PFSK-1 (cell line): Measurements from ENCODE around the gene FSCN2.

Experiments
- FOXP2 ChIP-seq: optimal IDR thresholded peaks from 2 replicates; pipeline ENCODE3; 2011; ENCODE audit warnings: borderline replicate concordance, control low read depth, inconsistent platforms; ENCODE audit not compliant: insufficient read depth; ENCODE audit errors: extremely low read length, extremely low read depth
- POLR2AphosphoS5 ChIP-seq: IDR thresholded peaks from 2 replicates; pipeline ENCODE4 v1.6.1; 2012; ENCODE audit warnings: low read depth, mild to moderate bottlenecking, control low read depth, low read length, moderate library complexity
- REST ChIP-seq, 2 experiments: IDR thresholded peaks; 2 replicates each; pipeline versions ENCODE4 v1.6.1 to v1.8.0; 2011 to 2012; ENCODE audit warnings: low read depth in 2 of 2, low read length in 2 of 2, control low read depth in 1 of 2, inconsistent platforms in 1 of 2, mild to moderate bottlenecking in 1 of 2, moderate library complexity in 1 of 2; ENCODE audit not compliant: insufficient read depth in 1 of 2
- SIN3A ChIP-seq: IDR thresholded peaks from 2 replicates; pipeline ENCODE4 v1.6.1; 2012; ENCODE audit warnings: mild to moderate bottlenecking, low read length, moderate library complexity, borderline replicate concordance; ENCODE audit not compliant: insufficient read depth
- TAF1 ChIP-seq: IDR thresholded peaks from 2 replicates; pipeline ENCODE4 v1.6.1; 2012; ENCODE audit warnings: low read length, control low read depth, borderline replicate concordance; ENCODE audit not compliant: insufficient read depth

FSCN2 gene

DNA sequence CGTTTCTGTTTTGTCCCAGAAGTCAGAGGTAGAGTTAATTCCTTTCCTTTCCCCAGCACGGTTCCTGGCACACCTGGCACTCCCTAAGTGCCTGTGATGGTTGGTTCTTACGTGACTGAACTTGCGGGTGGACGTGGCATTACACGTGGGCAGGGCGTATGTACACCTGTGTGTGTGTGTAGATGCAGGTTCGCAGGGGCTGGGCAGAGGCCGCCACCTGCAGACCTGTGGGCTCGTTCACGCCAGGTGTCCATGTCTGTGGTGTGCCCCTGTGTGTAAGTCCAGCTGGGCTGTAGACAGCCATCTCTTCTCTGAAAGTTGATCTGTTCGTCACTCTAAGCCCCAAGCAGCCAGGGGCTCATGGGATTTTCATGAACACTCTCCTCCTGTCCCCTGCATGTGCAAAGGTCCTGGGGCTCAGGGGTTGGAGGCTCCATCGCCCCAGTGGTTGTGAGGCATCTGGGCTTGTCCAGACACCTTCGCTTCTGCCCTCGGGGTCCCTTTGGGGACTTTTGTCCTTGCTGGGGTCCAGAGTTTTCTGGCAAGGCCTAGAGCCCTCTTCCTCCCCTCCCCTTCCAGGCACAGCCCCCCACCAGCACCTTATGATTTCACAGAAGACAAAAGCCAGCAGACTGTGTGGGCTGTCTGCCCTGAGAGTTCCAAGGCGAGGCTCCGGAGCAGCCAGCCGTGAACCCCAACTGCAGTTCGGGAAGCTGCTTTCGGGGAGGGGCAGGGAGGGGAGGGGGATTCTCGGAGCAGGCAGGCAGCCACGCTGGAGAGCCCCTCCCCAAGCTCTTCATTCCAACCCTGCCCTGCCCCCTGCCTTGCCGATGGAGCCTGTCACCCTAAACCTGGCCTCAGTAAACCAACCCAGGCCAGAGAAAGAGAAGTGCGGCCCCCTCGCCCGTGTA is 5.4 kb upstream of the FSCN2 start:
- no peak for TF ChIP-seq REST (IDR thresholded peaks at IDR 0.05; ENCODE audit: insufficient read depth in 1 of 2, low read depth in 2 of 2, low read length in 2 of 2)
- TF ChIP-seq POLR2AphosphoS5 = no peak
- TF ChIP-seq FOXP2 = no peak
- TF ChIP-seq TAF1 = no peak
- no peak for TF ChIP-seq SIN3A

GRCh38 chr17:81523402-81524038 is 4.7 kb upstream of the FSCN2 start:
- TF ChIP-seq TAF1 (no peak), FOXP2 (no peak), SIN3A (no peak), POLR2AphosphoS5 (no peak), REST (IDR thresholded peaks at IDR 0.05; ENCODE audit: insufficient read depth in 1 of 2, low read depth in 2 of 2, low read length in 2 of 2) (no peak)

DNA sequence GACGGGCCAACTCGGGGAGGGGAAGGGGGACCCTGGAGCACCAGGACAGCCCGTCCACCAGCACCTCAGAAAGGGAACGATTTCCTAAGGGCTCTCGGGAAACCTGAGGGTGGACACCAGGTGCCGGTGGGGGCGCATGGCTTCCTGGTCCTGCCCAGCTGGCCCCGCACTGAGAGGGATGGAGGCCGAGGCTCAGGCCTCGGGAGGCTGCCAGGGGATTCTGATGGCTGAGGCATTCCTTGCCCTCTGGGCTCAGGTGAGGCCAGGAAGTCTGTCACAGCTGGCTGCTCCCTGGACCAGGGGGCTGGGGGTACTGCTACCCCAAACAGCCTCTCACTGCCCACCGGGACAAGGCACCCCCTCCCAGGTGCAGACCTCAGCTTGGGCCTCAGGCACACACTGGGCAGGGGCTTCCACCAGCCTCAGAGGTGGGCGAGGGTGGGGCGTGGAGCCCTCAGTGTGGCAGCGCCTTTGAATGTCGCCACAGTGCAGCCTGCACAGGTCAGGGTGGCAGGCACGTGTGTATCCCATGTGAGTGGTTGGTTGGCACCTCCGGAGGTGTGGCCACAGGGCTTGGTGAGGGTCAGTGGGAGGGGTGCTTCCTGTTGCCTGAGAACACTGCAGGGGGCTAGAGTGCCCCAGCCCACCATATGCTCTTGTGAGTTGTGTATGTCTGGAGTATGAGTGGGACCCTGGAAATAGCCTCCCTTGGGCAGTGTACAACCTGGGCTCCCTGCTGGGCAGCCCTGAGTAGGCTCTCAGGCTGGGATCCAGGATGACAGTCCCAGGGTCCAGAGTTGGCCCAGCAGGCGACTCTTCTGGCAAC is 3.9 kb upstream of the FSCN2 start:
- no peak for TF ChIP-seq REST (IDR thresholded peaks at IDR 0.05; ENCODE audit: insufficient read depth in 1 of 2, low read depth in 2 of 2, low read length in 2 of 2)
- TF ChIP-seq POLR2AphosphoS5 = no peak
- TF ChIP-seq FOXP2 = no peak
- TF ChIP-seq TAF1 = no peak
- TF ChIP-seq SIN3A = no peak

DNA sequence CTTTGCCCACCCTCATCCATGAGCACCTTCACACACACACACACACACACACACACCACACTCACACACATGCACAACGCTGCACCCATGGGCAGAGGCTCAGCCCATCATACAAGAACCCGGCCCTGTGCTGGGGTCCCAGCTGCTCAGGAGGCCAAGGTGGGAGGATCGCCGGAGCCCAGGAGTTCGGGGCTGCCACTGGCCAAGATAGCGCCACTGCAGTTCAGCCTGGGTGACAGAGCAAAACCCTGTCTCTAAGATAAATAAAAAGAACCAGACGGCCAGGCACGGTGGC is 3.4 kb upstream of the FSCN2 start:
- no peak for TF ChIP-seq POLR2AphosphoS5
- TF ChIP-seq TAF1 = no peak
- TF ChIP-seq FOXP2 = no peak
- no peak for TF ChIP-seq REST (IDR thresholded peaks at IDR 0.05; ENCODE audit: insufficient read depth in 1 of 2, low read depth in 2 of 2, low read length in 2 of 2)
- no peak for TF ChIP-seq SIN3A
